ENCODE measurements around the gene KIF1C.

Gene KIF1C

GRCh38 chr17:4968486-4969046 is 29.2 kb upstream of the KIF1C start:
- in situ Hi-C loops (cut with HindIII; ENCODE audit: low sequenced_read_pairs) = no loop called here

GRCh38 chr17:4969047-4969550 is 28.7 kb upstream of the KIF1C start:
- in situ Hi-C loops (cut with HindIII; ENCODE audit: low sequenced_read_pairs) = no loop called here

GRCh38 chr17:4969551-4970173 is 28.1 kb upstream of the KIF1C start:
- in situ Hi-C loops (cut with HindIII; ENCODE audit: low sequenced_read_pairs) = no loop called here

GRCh38 chr17:4970273-4970672 is 27.5 kb upstream of the KIF1C start:
- in situ Hi-C loops (cut with HindIII; ENCODE audit: low sequenced_read_pairs) = no loop called here

- in situ Hi-C loops (cut with HindIII; ENCODE audit: low sequenced_read_pairs) = no loop called here
Measured at GRCh38 chr17:4971826-4972225, 25.9 kb upstream of the KIF1C start.

GRCh38 chr17:4972322-4972721 is 25.4 kb upstream of the KIF1C start:
- in situ Hi-C loops (cut with HindIII; ENCODE audit: low sequenced_read_pairs) = no loop called here

GRCh38 chr17:4972752-4973151 is 25.0 kb upstream of the KIF1C start:
- in situ Hi-C loops (cut with HindIII; ENCODE audit: low sequenced_read_pairs) = no loop called here

GRCh38 chr17:4973256-4974114 is 24.3 kb upstream of the KIF1C start:
- in situ Hi-C loops (cut with HindIII; ENCODE audit: low sequenced_read_pairs) = no loop called here

- in situ Hi-C loops (cut with HindIII; ENCODE audit: low sequenced_read_pairs) = no loop called here
Measured at GRCh38 chr17:4974115-4974670, 23.6 kb upstream of the KIF1C start.

GRCh38 chr17:4978726-4979125 is 19.0 kb upstream of the KIF1C start:
- in situ Hi-C loops (cut with HindIII; ENCODE audit: low sequenced_read_pairs) = no loop called here

GRCh38 chr17:4980644-4981216 is 17.0 kb upstream of the KIF1C start:
- in situ Hi-C loops (cut with HindIII; ENCODE audit: low sequenced_read_pairs) = no loop called here

GRCh38 chr17:4982305-4982704 is 15.4 kb upstream of the KIF1C start:
- in situ Hi-C loops (cut with HindIII; ENCODE audit: low sequenced_read_pairs) = no loop called here

- in situ Hi-C loops (cut with HindIII; ENCODE audit: low sequenced_read_pairs) = no loop called here
Measured at GRCh38 chr17:4986403-4986802, 11.3 kb upstream of the KIF1C start.

- in situ Hi-C loops (cut with HindIII; ENCODE audit: low sequenced_read_pairs) = no loop called here
Measured at GRCh38 chr17:4986951-4987766, 10.6 kb upstream of the KIF1C start, which contains the start of gene CAMTA2. CAMTA2 (minus strand) TSS chr17:4987675; CDS start chr17:4986222, 1,453 bp downstream.

GRCh38 chr17:4987767-4988567 is 9.8 kb upstream of the KIF1C start:
- in situ Hi-C loops (cut with HindIII; ENCODE audit: low sequenced_read_pairs) = no loop called here

- in situ Hi-C loops (cut with HindIII; ENCODE audit: low sequenced_read_pairs) = no loop called here
Measured at GRCh38 chr17:4994081-4994595, 3.6 kb upstream of the KIF1C start.

GRCh38 chr17:4998027-4998731 is 429 bp downstream of the KIF1C start:
- in situ Hi-C loops (cut with HindIII; ENCODE audit: low sequenced_read_pairs) = no loop called here

GRCh38 chr17:4998732-4999429 is 1.1 kb downstream of the KIF1C start:
- in situ Hi-C loops (cut with HindIII; ENCODE audit: low sequenced_read_pairs) = no loop called here
